Nephron (organoid): ENCODE results near the gene KCNH1.

Experiments used
- H3K27ac Mint-ChIP-seq, 3 experiments: 2 replicates each; pipeline ENCODE4 v1.8.0; 2020; ENCODE audit warnings: mixed read lengths in 3 of 3, mild to moderate bottlenecking in 2 of 3, moderate library complexity in 1 of 3
- H3K27me3 Mint-ChIP-seq: 2 replicates; pipeline ENCODE4 v1.8.0; 2021; ENCODE audit warnings: low read depth, mild to moderate bottlenecking, moderate library complexity, mixed read lengths
- H3K36me3 Mint-ChIP-seq: 2 replicates; pipeline ENCODE4 v1.8.0; 2020; ENCODE audit warnings: low read depth, mixed read lengths
- H3K4me1 Mint-ChIP-seq: 2 replicates; pipeline ENCODE4 v1.8.0; 2020; ENCODE audit warnings: mixed read lengths
- H3K4me3 Mint-ChIP-seq, 3 experiments: 2 replicates each; pipeline ENCODE4 v1.8.0; 2020; ENCODE audit warnings: mild to moderate bottlenecking in 3 of 3, mixed read lengths in 3 of 3, moderate library complexity in 2 of 3
- H3K9me3 Mint-ChIP-seq: 2 replicates; pipeline ENCODE4 v1.8.0; 2020; ENCODE audit warnings: mixed read lengths
- TF ChIP-seq, protein P1 (sequence below), 3 experiments: fragments of 200-600 bp; sonication (generic); IDR thresholded peaks; one replicate each; pipeline ENCODE4 v1.5.0; 2021; ENCODE audit warnings: antibody characterized with exemption in 3 of 3; ENCODE audit not compliant: unreplicated experiment in 3 of 3

Gene KCNH1

DNA sequence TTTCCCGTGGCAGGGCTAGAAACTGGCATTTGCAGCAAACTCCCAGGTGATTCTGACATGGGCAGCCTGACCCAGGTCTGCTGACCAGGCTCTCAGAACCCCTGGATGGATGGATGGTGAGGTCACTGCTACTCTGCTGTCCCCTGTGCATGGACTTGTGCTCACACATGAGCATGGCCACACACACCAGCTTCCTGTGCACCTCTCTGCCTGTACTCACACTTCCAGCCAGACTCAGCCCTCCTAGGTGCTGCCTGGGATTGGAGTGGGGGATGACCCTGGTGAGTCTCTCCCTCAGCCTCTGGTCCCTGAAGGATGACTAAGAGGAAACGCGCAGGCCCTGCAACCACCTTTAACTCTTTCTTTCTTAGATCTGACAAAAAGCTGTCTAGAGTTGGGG, 444.1 kb downstream of the KCNH1 start:
- Mint-ChIP-seq H3K4me1 (no peaks in the 10 kb centered on the region), H3K27me3 (no peaks in the 10 kb centered on the region), H3K36me3 (no peaks in the 10 kb centered on the region), H3K27ac (no peak overlapping the region), H3K4me3 (no peak overlapping the region), H3K9me3 (no peaks in the 10 kb centered on the region)
- TF ChIP-seq, protein P1, sequence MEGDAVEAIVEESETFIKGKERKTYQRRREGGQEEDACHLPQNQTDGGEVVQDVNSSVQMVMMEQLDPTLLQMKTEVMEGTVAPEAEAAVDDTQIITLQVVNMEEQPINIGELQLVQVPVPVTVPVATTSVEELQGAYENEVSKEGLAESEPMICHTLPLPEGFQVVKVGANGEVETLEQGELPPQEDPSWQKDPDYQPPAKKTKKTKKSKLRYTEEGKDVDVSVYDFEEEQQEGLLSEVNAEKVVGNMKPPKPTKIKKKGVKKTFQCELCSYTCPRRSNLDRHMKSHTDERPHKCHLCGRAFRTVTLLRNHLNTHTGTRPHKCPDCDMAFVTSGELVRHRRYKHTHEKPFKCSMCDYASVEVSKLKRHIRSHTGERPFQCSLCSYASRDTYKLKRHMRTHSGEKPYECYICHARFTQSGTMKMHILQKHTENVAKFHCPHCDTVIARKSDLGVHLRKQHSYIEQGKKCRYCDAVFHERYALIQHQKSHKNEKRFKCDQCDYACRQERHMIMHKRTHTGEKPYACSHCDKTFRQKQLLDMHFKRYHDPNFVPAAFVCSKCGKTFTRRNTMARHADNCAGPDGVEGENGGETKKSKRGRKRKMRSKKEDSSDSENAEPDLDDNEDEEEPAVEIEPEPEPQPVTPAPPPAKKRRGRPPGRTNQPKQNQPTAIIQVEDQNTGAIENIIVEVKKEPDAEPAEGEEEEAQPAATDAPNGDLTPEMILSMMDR (IDR thresholded peaks at IDR 0.05; ENCODE audit: unreplicated experiment in 3 of 3) = no peak

DNA sequence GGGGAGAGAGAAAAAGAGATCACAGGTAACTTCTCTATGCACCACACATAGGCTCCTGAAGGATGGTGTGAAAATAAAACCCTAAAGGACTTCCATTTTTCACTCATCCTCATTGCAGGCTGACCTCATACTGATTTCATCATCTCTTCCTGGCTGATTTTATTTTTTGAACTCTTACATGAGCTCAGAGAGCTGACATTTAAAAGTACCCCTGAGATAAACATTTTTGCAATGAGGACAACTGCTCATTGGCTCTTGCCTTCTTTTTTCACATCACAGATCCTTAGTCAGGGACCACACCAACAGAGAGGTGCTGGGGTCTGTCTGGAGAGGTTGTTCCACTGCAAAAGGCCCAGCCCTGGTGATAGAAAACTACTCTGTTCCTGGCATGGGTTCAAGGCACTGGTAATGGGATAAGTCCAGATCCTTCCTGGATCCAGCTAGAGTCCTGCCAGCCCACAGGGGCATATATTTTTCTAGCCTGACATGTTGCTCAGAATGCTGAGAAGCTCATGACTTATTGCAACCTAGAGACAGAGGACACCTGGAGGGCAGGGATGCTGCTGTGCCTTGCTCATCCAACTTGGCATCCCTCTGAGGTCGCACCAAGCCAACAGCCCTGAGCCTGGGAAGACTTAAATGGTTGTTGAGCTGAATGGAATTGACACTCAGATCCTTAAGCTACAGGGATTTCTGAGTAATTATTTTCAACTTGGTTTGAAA, 445.3 kb downstream of the KCNH1 start:
- Mint-ChIP-seq H3K36me3 (peaks cover 5% of the 10 kb centered on the region), H3K27ac (no peak overlapping the region), H3K4me3 (no peak overlapping the region), H3K4me1 (no peaks in the 10 kb centered on the region), H3K27me3 (no peaks in the 10 kb centered on the region), H3K9me3 (no peaks in the 10 kb centered on the region)
- TF ChIP-seq, protein P1 (IDR thresholded peaks at IDR 0.05; ENCODE audit: unreplicated experiment in 3 of 3) = no peak

DNA sequence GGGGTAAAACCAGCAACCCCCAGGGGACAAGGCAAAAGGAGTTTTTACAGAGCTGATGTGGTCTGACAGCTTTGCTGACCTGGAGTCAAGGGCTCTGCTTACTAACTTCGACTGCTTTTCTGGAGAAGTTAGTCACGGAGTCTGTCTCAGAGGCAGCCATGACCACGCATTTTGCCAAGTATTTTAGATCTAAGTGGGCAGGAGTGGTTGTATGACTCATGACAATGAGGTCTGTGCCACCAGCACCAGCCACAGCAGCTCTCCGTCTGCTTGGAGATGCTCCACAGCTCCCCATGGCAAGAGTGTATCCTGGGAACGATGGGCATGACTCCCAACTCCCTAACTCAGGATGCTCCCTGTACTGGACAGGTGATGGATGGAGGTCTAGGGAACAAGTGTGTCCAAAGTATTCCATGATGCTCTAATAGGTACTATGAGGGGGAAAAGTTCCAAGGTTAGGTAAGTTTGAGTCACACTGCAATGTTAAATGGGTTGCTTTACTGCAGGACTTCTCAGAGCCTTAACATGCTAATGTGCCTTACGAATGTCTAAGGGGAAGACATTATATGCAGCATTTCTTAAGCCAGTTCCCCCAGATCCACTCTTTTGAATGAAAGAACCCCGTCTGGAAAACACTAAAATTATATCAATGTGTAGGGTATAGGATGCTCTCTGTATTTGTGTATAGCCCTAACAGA, 446.2 kb downstream of the KCNH1 start:
- Mint-ChIP-seq H3K27me3 (no peaks in the 10 kb centered on the region), H3K9me3 (no peaks in the 10 kb centered on the region), H3K36me3 (peaks cover 5% of the 10 kb centered on the region), H3K4me1 (no peaks in the 10 kb centered on the region), H3K27ac (no peak overlapping the region), H3K4me3 (no peak overlapping the region)
- TF ChIP-seq, protein P1 (IDR thresholded peaks at IDR 0.05; ENCODE audit: unreplicated experiment in 3 of 3) = no peak

DNA sequence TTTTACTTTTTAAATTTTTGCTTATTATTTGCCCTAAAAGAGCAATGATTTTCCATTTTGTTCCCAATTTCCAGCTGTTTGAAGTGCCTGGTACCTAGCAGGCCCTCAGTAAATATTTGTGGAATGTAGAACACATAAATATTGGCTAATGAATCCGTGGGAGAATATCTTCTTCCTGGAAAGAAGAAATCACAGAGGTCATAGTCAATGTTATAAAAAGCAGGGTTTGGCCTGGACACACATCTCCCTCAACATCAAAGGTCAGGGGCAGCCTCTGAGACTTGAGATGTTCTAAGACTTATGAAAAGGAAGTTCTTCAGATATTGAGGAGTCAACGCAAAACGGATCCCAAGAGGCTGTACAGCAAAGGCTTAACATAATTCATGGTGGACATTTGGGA, 447.1 kb downstream of the KCNH1 start:
- Mint-ChIP-seq H3K9me3 (no peaks in the 10 kb centered on the region), H3K36me3 (peaks cover 5% of the 10 kb centered on the region), H3K27ac (no peak overlapping the region), H3K4me3 (no peak overlapping the region), H3K27me3 (no peaks in the 10 kb centered on the region), H3K4me1 (no peaks in the 10 kb centered on the region)
- TF ChIP-seq, protein P1 (IDR thresholded peaks at IDR 0.05; ENCODE audit: unreplicated experiment in 3 of 3) = no peak

DNA sequence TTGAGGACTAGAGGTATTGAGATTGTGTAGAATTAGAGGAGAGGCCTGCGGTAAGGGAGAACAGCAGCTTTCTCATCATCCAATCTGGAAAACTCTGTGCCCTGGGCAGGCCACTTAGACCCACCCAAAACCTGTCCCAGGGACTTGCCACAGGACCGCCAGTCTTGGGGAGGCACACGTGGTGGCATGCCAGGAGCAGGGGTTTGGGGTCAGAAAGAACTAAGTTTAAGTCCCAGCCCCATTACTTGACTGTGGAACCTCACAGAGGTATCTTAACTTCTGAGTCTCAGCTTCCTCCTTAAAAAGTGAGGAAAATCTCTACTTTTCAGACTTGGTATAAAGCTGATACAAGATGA, 448.7 kb downstream of the KCNH1 start:
- H3K4me3 Mint-ChIP-seq = no peak overlapping the region
- H3K9me3 Mint-ChIP-seq = no peaks in the 10 kb centered on the region
- H3K4me1 Mint-ChIP-seq = no peaks in the 10 kb centered on the region
- H3K36me3 Mint-ChIP-seq = peaks cover 5% of the 10 kb centered on the region
- no peak overlapping the region for H3K27ac Mint-ChIP-seq
- no peaks in the 10 kb centered on the region for H3K27me3 Mint-ChIP-seq
- TF ChIP-seq, protein P1 (IDR thresholded peaks at IDR 0.05; ENCODE audit: unreplicated experiment in 3 of 3) = no peak
